IMR-90 (cell line): ENCODE results near the gene HFE. TPM values are rescaled to one million over a fixed set of nuclear protein-coding genes. Genes with fewer than 3 reads are reported as not detected.

Source experiments
- ELK1 ChIP-seq: fragments of 150-350 bp; IDR thresholded peaks from 2 replicates; pipeline ENCODE4 v1.6.1; 2016; ENCODE audit warnings: low read depth, mild to moderate bottlenecking, low read length, moderate library complexity, borderline replicate concordance
- polyA plus RNA-seq, 3 experiments: library from polyadenylated mRNA; depleted of rRNA; stranded (reverse); fragments of >200 nt; gene quantifications; 2 replicates each; pipeline ENCODE4 v1.2.3, GENCODE V29; 2012; ENCODE audit warnings: low replicate concordance in 1 of 3
- total RNA-seq: library from RNA; depleted of rRNA; stranded (reverse); fragments of >200 nt; gene quantifications from 2 replicates; pipeline ENCODE4 v1.2.3, GENCODE V29; 2012

HFE gene
- total and polyA plus RNA-seq, 2 of the 4 experiments (the other 2 are of a cell fraction): 14.9 to 15.7 TPM

- no peak for TF ChIP-seq ELK1
Measured at GRCh38 chr6:26126394-26127235, 39.4 kb downstream of the HFE start (continued).
